ENCODE results near the gene KIAA0408. TPM values are rescaled to one million over a fixed set of nuclear protein-coding genes. Genes with fewer than 3 reads are reported as not detected.
"Not testable (repeated sequence)": the region's sequence is repeated elsewhere in the genome, so short reads cannot be mapped to it uniquely, and the experiment has no call there.

Gene KIAA0408
- total and polyA plus RNA-seq, 2 of the 8 experiments (the other 6 are each of a cell fraction or from before 2014, with no cell fraction given) = 3.3 to 10.8 TPM

DNA sequence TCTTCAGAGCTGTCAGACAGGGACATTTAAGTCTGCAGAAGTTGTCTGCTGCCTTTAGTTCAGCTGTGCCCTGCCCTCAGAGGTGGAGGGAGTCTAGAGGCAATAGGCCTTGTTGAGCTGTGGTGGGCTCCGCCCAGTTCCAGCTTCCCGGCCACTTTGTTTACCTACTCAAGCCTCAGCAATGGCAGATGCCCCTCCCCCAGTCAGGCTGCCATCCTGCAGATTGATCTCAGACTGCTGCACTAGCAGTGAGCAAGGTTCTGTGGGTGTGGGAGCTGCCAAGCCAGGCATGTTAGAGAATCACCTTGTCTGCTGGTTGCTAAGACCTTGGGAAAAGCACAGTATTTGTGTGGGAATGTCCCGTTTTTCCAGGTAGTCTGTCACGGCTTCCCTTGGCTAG lies 46.1 kb downstream of the KIAA0408 start:
- not testable (repeated sequence) for H3K27me3 ChIP-seq (replicated peaks in 1 of 4; ENCODE audit: control insufficient read depth in 3 of 4, extremely low read depth in 1 of 4, insufficient read depth in 3 of 4, low read length in 3 of 4); H3K27ac ChIP-seq (ENCODE audit: low read depth, low read length); H4K91ac ChIP-seq (replicated peaks; ENCODE audit: insufficient read length, low read length); H2BK12ac ChIP-seq (ENCODE audit: low read depth, low read length); H3K4me2 ChIP-seq (ENCODE audit: insufficient read depth in 1 of 2, low read depth in 2 of 2, low read length in 2 of 2); H2BK5ac ChIP-seq (ENCODE audit: low read depth, low read length); H3K4ac ChIP-seq (replicated peaks; ENCODE audit: insufficient read length, low read depth, low read length); DNase-seq (ENCODE audit: low read depth in 1 of 2, low spot score in 2 of 2); H3K14ac ChIP-seq (ENCODE audit: insufficient read length); H3K79me1 ChIP-seq (ENCODE audit: low read depth, low read length); H3K56ac ChIP-seq (replicated peaks; ENCODE audit: insufficient read length, low read depth, low read length); H3K4me3 ChIP-seq (ENCODE audit: extremely low read depth in 1 of 4, insufficient read depth in 2 of 4, low read depth in 3 of 4, low read length in 4 of 4); H2BK20ac ChIP-seq (ENCODE audit: low read length); H2BK120ac ChIP-seq (replicated peaks; ENCODE audit: low read depth, low read length); H3K9me3 ChIP-seq (ENCODE audit: insufficient read depth in 2 of 2, low read depth in 1 of 2, low read length in 1 of 2); H3K23me2 ChIP-seq (ENCODE audit: low read depth, low read length); H3K36me3 ChIP-seq (ENCODE audit: control insufficient read depth in 2 of 4, insufficient read depth in 4 of 4, low read length in 3 of 4); H3K4me1 ChIP-seq (replicated peaks in 1 of 4; ENCODE audit: control insufficient read depth in 3 of 4, insufficient read depth in 4 of 4, low read length in 3 of 4); H3K79me2 ChIP-seq (ENCODE audit: control insufficient read depth in 1 of 2, insufficient read depth in 2 of 2, low read length in 2 of 2); H3K23ac ChIP-seq (ENCODE audit: insufficient read length); FAIRE-seq; H2BK15ac ChIP-seq (ENCODE audit: low read length); H4K8ac ChIP-seq (ENCODE audit: extremely low read depth, insufficient read depth, low read length); H3K9ac ChIP-seq (replicated peaks in 1 of 4; ENCODE audit: extremely low read depth in 1 of 4, low read depth in 3 of 4, low read length in 3 of 4); H4K5ac ChIP-seq (ENCODE audit: insufficient read length, low read depth, low read length); H2AK5ac ChIP-seq (ENCODE audit: low read depth, low read length); H4K20me1 ChIP-seq (replicated peaks in 1 of 2; ENCODE audit: control insufficient read depth in 1 of 2, insufficient read depth in 2 of 2, low read length in 2 of 2)
- 76% methylated on average over 4 of the region's 4 CpGs; no CpG with 5 or more reads in 1 of the 2 experiments for WGBS, 2 experiments (ENCODE audit: extremely low coverage in 1 of 2, insufficient coverage in 1 of 2, insufficient read length in 1 of 2, insufficient replicate concordance in 2 of 2, low coverage in 1 of 2, low lambda C conversion rate in 2 of 2, missing lambda C conversion rate in 1 of 2)
- ChIA-PET CTCF (ENCODE audit: partially characterized antibody) (interaction anchor here (0.8 to 1.4 kb wide), 3 partner anchors 10 to 134 kb away, joined by 3 read pairs; no protein-coding TSS in a partner anchor), POLR2A (ENCODE audit: partially characterized antibody) (interaction anchor here (0.7 to 1.1 kb wide), 3 partner anchors 24 to 147 kb away, joined by 3 read pairs; partner anchors contain the start of gene RNF146)
- H3K18ac ChIP-seq (ENCODE audit: extremely low read depth, low read length) = peak overlapping the region; percentile 56
- peak overlapping the region; percentile 95 for H2AFZ ChIP-seq (ENCODE audit: low read length)

- H3K4ac ChIP-seq (replicated peaks; ENCODE audit: insufficient read length, low read depth, low read length); FAIRE-seq; H3K14ac ChIP-seq (ENCODE audit: insufficient read length); H3K56ac ChIP-seq (replicated peaks; ENCODE audit: insufficient read length, low read depth, low read length); H3K18ac ChIP-seq (ENCODE audit: extremely low read depth, low read length); H2BK15ac ChIP-seq (ENCODE audit: low read length); H2AK5ac ChIP-seq (ENCODE audit: low read depth, low read length); H4K8ac ChIP-seq (ENCODE audit: extremely low read depth, insufficient read depth, low read length); H2AFZ ChIP-seq (ENCODE audit: low read length); POLR2A ChIA-PET (ENCODE audit: partially characterized antibody); H3K23me2 ChIP-seq (ENCODE audit: low read depth, low read length); H3K36me3 ChIP-seq (ENCODE audit: control insufficient read depth in 2 of 4, insufficient read depth in 4 of 4, low read length in 3 of 4); H2BK20ac ChIP-seq (ENCODE audit: low read length); H3K4me3 ChIP-seq (ENCODE audit: extremely low read depth in 1 of 4, insufficient read depth in 2 of 4, low read depth in 3 of 4, low read length in 4 of 4); H3K79me1 ChIP-seq (ENCODE audit: low read depth, low read length); H4K5ac ChIP-seq (ENCODE audit: insufficient read length, low read depth, low read length); H3K23ac ChIP-seq (ENCODE audit: insufficient read length); H2BK120ac ChIP-seq (replicated peaks; ENCODE audit: low read depth, low read length); DNase-seq (ENCODE audit: low read depth in 1 of 2, low spot score in 2 of 2); H4K91ac ChIP-seq (replicated peaks; ENCODE audit: insufficient read length, low read length); H3K4me1 ChIP-seq (replicated peaks in 1 of 4; ENCODE audit: control insufficient read depth in 3 of 4, insufficient read depth in 4 of 4, low read length in 3 of 4); H4K20me1 ChIP-seq (replicated peaks in 1 of 2; ENCODE audit: control insufficient read depth in 1 of 2, insufficient read depth in 2 of 2, low read length in 2 of 2); H3K27ac ChIP-seq (ENCODE audit: low read depth, low read length); H3K9ac ChIP-seq (replicated peaks in 1 of 4; ENCODE audit: extremely low read depth in 1 of 4, low read depth in 3 of 4, low read length in 3 of 4); H2BK12ac ChIP-seq (ENCODE audit: low read depth, low read length); H3K27me3 ChIP-seq (replicated peaks in 1 of 4; ENCODE audit: control insufficient read depth in 3 of 4, extremely low read depth in 1 of 4, insufficient read depth in 3 of 4, low read length in 3 of 4); H3K4me2 ChIP-seq (ENCODE audit: insufficient read depth in 1 of 2, low read depth in 2 of 2, low read length in 2 of 2); H2BK5ac ChIP-seq (ENCODE audit: low read depth, low read length); H3K79me2 ChIP-seq (ENCODE audit: control insufficient read depth in 1 of 2, insufficient read depth in 2 of 2, low read length in 2 of 2); H3K9me3 ChIP-seq (ENCODE audit: insufficient read depth in 2 of 2, low read depth in 1 of 2, low read length in 1 of 2): not testable (repeated sequence)
- WGBS, 2 experiments (ENCODE audit: extremely low coverage in 1 of 2, insufficient coverage in 1 of 2, insufficient read length in 1 of 2, insufficient replicate concordance in 2 of 2, low coverage in 1 of 2, low lambda C conversion rate in 2 of 2, missing lambda C conversion rate in 1 of 2) = 93% methylated on average over 8 of the region's 8 CpGs; no CpG with 5 or more reads in 1 of the 2 experiments
- CTCF ChIA-PET (ENCODE audit: partially characterized antibody) = interaction anchor here (0.7 to 1.4 kb wide), 3 partner anchors 47 to 226 kb away, joined by 3 read pairs; partner anchors contain the start of gene KIAA0408
These were observed 47.2 kb downstream of the KIAA0408 start for GRCh38 chr6:127412016-127412415.

Data from H1 (cell line).